Measurements from ENCODE around the gene CXCR3.
"Not testable (repeated sequence)": the region's sequence is repeated elsewhere in the genome, so short reads cannot be mapped to it uniquely, and the experiment has no call there.

CXCR3 gene

GRCh38 chrX:71618303-71618721 lies at the start of gene CXCR3:
Gene CXCR3, minus strand, starts transcription at chrX:71618511. Its CDS starts 62 bp downstream, at chrX:71618449.
- DNase-seq (ENCODE audit: low read depth), result peak; percentile 60

GRCh38 chrX:71667328-71668247 lies 49.3 kb upstream of the CXCR3 start, which contains the start of gene LOC101059915:
Gene LOC101059915, plus strand, starts transcription at chrX:71667546.
- DNase-seq (ENCODE audit: low read depth), result no peak

GRCh38 chrX:71666240-71667223 lies 48.2 kb upstream of the CXCR3 start:
- no peak for DNase-seq (ENCODE audit: low read depth)

GRCh38 chrX:71665747-71666146 lies 47.4 kb upstream of the CXCR3 start:
- DNase-seq (ENCODE audit: low read depth), result no peak

- DNase-seq (ENCODE audit: low read depth), result no peak
Observed at GRCh38 chrX:71664889-71665491, 46.7 kb upstream of the CXCR3 start.

- DNase-seq (ENCODE audit: low read depth), result not testable (repeated sequence)
Observed at GRCh38 chrX:71664202-71664601, 45.9 kb upstream of the CXCR3 start.

GRCh38 chrX:71663238-71663637 lies 44.9 kb upstream of the CXCR3 start:
- DNase-seq (ENCODE audit: low read depth), result peak; percentile 45

- not testable (repeated sequence) for DNase-seq (ENCODE audit: low read depth)
Observed at GRCh38 chrX:71662654-71663053, 44.3 kb upstream of the CXCR3 start.

- no peak for DNase-seq (ENCODE audit: low read depth)
Observed at GRCh38 chrX:71661919-71662318, 43.6 kb upstream of the CXCR3 start.

- DNase-seq (ENCODE audit: low read depth), result no peak
Observed at GRCh38 chrX:71660562-71661416, 42.5 kb upstream of the CXCR3 start.

GRCh38 chrX:71659959-71660358 lies 41.6 kb upstream of the CXCR3 start:
- DNase-seq (ENCODE audit: low read depth), result no peak

GRCh38 chrX:71659342-71659741 lies 41.0 kb upstream of the CXCR3 start:
- DNase-seq (ENCODE audit: low read depth), result no peak

- DNase-seq (ENCODE audit: low read depth), result no peak
Observed at GRCh38 chrX:71657267-71657666, 39.0 kb upstream of the CXCR3 start.

- no peak for DNase-seq (ENCODE audit: low read depth)
Observed at GRCh38 chrX:71653344-71653743, 35.0 kb upstream of the CXCR3 start.

GRCh38 chrX:71652405-71652804 lies 34.1 kb upstream of the CXCR3 start:
- DNase-seq (ENCODE audit: low read depth), result peak; percentile 37

GRCh38 chrX:71650333-71650969 lies 32.1 kb upstream of the CXCR3 start:
- DNase-seq (ENCODE audit: low read depth), result no peak

- DNase-seq (ENCODE audit: low read depth), result not testable (repeated sequence)
Observed at GRCh38 chrX:71644406-71644805, 26.1 kb upstream of the CXCR3 start.

GRCh38 chrX:71640002-71640401 lies 21.7 kb upstream of the CXCR3 start:
- no peak for DNase-seq (ENCODE audit: low read depth)

GRCh38 chrX:71638409-71638808 lies 20.1 kb upstream of the CXCR3 start:
- DNase-seq (ENCODE audit: low read depth), result no peak

GRCh38 chrX:71637848-71638247 lies 19.5 kb upstream of the CXCR3 start:
- DNase-seq (ENCODE audit: low read depth), result no peak

GRCh38 chrX:71637253-71637618 lies 18.9 kb upstream of the CXCR3 start:
- no peak for DNase-seq (ENCODE audit: low read depth)

Data from activated gamma-delta T cell treated with anti-CD3 and anti-CD28 coated beads, Interleukin-2, amount 50 U/mL, for 16 hours (primary cell).